ENCODE measurements around the gene EBF4.

GRCh38 chr20:2697768-2698167, 5.2 kb downstream of the EBF4 start:
- no peak for TF ChIP-seq CTCF (IDR thresholded peaks at IDR 0.05)
- TF ChIP-seq POLR2AphosphoS5 (IDR thresholded peaks at IDR 0.05), result no peak
- TF ChIP-seq POLR2A (IDR thresholded peaks at IDR 0.05), result no peak
- no peak for TF ChIP-seq EP300 (IDR thresholded peaks at IDR 0.05; ENCODE audit: low read depth)
